HG03139 (cell line): Measurements from ENCODE around the gene DYSF.
"Not testable (repeated sequence)": the region's sequence is repeated elsewhere in the genome, so short reads cannot be mapped to it uniquely, and the experiment has no call there.

ENCODE experiments used
- ATAC-seq: cut with Tn5 transposase; IDR thresholded peaks from one replicate; pipeline ENCODE4 v1.9.1; 2021; ENCODE audit not compliant: unreplicated experiment

Gene DYSF

GRCh38 chr2:71453404-71454220, at the start of gene DYSF:
Gene DYSF, plus strand, starts transcription at chr2:71453561.
- no peak for ATAC-seq

GRCh38 chr2:71409611-71410010, 43.8 kb upstream of the DYSF start:
- ATAC-seq, result no peak

GRCh38 chr2:71410696-71411095, 42.7 kb upstream of the DYSF start:
- ATAC-seq, result no peak

GRCh38 chr2:71416866-71417265, 36.5 kb upstream of the DYSF start:
- not testable (repeated sequence) for ATAC-seq

GRCh38 chr2:71417300-71418202, 35.8 kb upstream of the DYSF start:
- no peak for ATAC-seq

DNA sequence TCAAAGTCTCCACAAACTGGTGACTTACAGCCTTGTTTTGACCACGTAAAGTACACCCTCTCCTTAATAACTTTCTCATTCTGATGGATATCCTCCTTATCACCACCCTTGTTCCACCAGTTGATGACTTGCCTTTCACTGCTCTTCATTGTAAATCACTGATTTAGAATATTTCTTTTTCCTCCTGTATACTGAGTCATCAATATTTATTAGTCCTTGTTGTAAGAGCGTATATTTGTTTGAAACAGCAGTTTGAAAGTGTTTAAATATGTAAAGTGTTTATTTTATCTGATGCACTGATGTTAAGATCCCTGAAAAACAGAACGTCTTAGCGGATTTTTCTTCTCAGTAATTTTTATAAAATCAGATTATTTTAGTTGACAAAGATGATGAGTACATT, 34.2 kb upstream of the DYSF start:
- ATAC-seq, result no peak

- ATAC-seq, result no peak
Measured at GRCh38 chr2:71419976-71420375, 33.4 kb upstream of the DYSF start.

DNA sequence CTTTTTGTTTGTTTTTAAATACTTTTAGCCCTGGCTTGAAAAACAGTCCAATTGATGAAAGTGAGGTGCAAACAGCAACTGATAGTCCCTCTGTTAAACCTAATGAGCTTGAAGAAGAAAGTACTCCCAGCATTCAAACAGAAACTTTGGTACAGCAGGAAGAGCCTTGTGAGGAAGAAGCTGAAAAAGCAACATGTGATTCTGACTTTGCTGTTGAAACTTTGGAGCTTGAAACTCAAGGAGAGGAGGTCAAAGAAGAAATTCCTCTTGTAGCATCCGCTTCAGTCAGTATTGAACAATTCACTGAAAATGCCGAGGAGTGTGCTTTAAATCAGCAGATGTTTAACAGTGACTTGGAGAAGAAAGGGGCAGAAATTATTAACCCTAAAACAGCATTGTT, 30.6 kb upstream of the DYSF start:
- no peak for ATAC-seq

DNA sequence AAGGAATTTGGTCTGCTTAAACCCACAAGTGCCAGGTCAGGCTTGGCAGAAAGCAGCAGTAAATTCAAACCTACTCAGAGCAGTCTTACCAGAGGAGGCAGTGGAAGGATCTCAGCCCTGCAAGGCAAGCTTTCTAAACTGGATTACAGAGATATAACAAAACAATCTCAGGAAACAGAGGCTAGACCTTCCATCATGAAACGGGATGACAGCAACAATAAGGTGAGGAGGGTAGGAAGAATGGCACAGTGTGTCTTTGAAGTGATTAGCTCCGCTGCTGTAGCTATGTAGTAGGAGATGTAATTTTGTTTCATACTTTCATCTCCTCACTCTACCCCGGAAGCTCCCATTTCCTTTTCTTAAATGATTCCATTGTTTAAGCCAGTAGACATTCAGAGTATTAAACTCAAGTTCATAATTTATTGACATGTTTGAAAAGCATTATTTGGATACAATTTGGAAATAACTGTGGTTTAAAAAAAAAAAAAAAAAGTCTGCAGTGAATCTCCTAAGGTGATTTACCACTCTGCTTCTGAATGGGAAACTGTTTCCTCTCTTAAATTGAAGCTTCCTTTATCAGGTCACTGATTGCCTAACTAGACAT, 29.4 kb upstream of the DYSF start:
- ATAC-seq, result no peak

GRCh38 chr2:71426721-71427120, 26.6 kb upstream of the DYSF start:
- ATAC-seq, result no peak

- no peak for ATAC-seq
Measured at GRCh38 chr2:71428472-71429383, 24.6 kb upstream of the DYSF start.

- not testable (repeated sequence) for ATAC-seq
Measured at GRCh38 chr2:71445142-71445541, 8.2 kb upstream of the DYSF start.

DNA sequence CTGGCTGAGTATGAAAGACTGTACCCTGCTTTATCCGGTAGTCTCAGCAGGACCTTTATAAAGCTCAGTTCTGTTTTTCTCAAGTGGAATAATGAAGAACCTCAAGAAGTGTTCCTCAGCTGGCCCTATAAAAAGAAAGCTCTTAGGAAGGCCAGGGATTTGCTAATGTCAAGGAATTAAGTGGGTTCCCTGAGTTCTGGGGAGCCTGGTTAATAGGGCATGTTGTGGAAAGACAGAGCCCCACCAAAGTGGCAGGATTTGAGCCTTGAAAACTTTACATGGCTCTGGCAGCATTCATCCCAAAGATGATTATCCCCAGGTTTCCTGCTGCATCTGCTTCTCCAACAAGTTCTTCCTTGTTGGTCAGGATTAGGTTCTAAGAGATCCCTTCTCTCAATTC, 6.9 kb upstream of the DYSF start:
- no peak for ATAC-seq

DNA sequence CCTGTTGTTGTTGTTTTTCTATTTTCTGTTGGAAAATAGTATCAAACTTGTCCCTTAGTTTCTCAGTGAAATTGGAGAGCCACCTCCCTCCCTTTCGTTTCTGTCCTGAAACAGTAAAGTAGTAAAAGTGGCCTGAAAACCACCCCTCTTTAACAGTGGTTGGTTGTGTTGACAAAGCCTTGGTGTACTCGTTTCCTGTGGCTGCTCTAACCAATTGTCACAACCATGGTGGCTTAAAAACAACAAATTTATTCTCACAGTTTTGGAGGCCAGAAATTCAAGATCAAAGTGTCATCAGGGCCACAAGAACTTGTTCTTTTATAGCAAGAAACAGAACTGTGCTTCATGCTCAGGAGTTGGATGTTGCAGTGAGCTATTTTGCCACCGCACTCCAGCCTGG, 4.0 kb upstream of the DYSF start:
- ATAC-seq, result no peak

DNA sequence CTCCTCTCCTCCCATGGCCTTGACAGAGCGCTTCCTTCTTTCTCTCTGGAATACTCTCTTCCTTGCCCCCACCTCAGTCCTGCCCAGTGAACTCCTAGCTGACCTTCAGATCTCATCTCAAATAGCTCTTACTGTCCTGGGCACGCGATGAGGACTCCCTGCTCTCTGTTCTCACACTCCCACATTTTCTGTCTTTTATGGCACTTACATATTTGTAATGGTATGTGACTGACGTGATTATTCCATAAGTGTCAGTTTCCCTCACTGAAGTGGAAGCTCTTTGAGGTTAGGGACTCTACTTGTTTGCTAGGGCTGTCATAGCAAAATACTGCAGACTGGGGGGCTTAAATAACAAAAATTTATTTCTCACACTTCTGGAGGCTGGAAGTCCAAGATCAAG, 1.7 kb upstream of the DYSF start:
- ATAC-seq, result no peak

DNA sequence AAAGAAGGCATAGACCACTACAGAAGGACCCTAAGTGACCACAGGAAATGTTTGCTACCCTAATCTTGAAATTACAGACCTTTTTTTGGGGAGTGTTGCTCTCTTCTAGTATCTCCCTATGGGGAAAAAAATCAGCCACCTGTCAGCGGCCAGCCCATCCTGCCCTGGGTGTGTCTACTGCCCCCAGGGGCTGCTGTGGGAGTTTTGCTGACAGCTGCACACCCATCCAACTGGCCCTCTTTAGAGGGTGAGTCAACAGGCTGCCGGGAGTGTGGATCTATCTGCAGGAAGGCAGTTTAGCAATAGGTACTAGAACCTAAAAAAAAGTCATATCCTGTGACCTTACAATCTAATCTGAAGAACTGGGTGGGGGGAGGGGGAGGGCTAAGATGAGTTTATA, 796 bp upstream of the DYSF start:
- no peak for ATAC-seq

- no peak for ATAC-seq
Measured at GRCh38 chr2:71454221-71455010, 1.1 kb downstream of the DYSF start.

DNA sequence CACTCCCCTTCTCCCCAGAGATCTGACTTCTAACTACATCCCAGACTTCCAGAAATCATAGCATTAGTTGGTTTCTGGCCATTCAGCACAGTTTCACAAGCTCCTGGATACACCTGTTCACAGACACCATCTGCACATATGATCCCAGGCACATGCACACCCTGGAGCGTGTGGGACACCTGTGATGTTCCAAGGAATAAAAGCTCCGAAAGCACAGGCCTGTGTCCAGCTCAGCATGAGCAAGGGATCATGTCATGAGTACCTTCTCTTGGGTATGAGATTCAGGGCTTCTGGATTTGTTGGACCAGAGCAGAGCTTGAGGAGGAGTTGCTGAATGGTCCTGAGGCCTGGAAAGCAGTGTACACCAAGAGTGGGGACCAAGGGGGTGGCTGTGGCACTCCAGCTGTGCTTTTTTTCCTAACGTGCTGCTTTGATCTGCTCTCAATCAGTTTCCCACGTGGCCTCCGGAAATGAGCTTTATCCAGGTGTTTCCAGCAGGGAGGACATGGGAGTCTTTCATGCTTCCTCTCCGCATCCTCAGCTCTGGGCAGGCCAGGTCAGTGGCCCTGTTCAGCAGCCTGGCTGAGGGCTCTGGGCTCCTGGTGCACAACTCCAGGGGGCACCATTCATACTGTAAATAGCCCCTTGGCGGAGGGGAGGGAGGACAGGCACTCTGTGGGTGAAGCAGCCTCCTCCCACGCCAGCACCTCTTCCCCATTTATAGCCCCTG, 1.8 kb downstream of the DYSF start:
- no peak for ATAC-seq
